GM13976 (cell line): ENCODE measurements around the gene SLC8A1.

ENCODE experiments used
- DNase-seq: peaks from one replicate; pipeline ENCODE4 v3.0.0; 2012; ENCODE audit warnings: low spot score
- CTCF ChIP-seq: IDR thresholded peaks from 2 replicates; pipeline ENCODE4 v1.5.1; 2012; ENCODE audit warnings: borderline replicate concordance, mild to moderate bottlenecking; ENCODE audit not compliant: insufficient read depth; ENCODE audit errors: extremely low read depth, missing control alignments, control extremely low read depth
- in situ Hi-C: fragments of 300-500 bp; cut with MboI; formaldehyde crosslinking; loops from one replicate; pipeline ENCODE4 v1.12.0; 2022; ENCODE audit warnings: low sequenced_read_pairs, mixed read lengths, inconsistent platforms; ENCODE audit not compliant: unreplicated experiment

The SLC8A1 gene

GRCh38 chr2:40202798-40203400 lies 249.0 kb downstream of the SLC8A1 start:
- no peak for DNase-seq
- TF ChIP-seq CTCF = no peak
- in situ Hi-C loops = no loop called here

- TF ChIP-seq CTCF = no peak
- in situ Hi-C loops = no loop called here
- DNase-seq = no peak
Observed at GRCh38 chr2:40201425-40201824, 250.5 kb downstream of the SLC8A1 start.

GRCh38 chr2:40200366-40200915 lies 251.4 kb downstream of the SLC8A1 start:
- no peak for TF ChIP-seq CTCF
- no peak for DNase-seq
- in situ Hi-C loops = no loop called here

GRCh38 chr2:40199771-40200170 lies 252.1 kb downstream of the SLC8A1 start:
- TF ChIP-seq CTCF = no peak
- in situ Hi-C loops = no loop called here
- no peak for DNase-seq

- no peak for TF ChIP-seq CTCF
- in situ Hi-C loops = no loop called here
- no peak for DNase-seq
Observed at GRCh38 chr2:40197121-40197520, 254.8 kb downstream of the SLC8A1 start.

GRCh38 chr2:40193670-40194026 lies 258.2 kb downstream of the SLC8A1 start:
- in situ Hi-C loops = no loop called here
- DNase-seq = no peak
- TF ChIP-seq CTCF = no peak
